Glutamatergic neuron (in vitro differentiated cells): ENCODE results near the gene PGAP2. TPM values are rescaled to one million over a fixed set of nuclear protein-coding genes. Genes with fewer than 3 reads are reported as not detected.
"Not testable (repeated sequence)": the region's sequence is repeated elsewhere in the genome, so short reads cannot be mapped to it uniquely, and the experiment has no call there.

ENCODE experiments used
- DNase-seq: peaks from one replicate; pipeline ENCODE4 v3.0.0; 2022
- H3K27ac Mint-ChIP-seq: one replicate; pipeline ENCODE4 v1.8.0; 2020; ENCODE audit warnings: mild to moderate bottlenecking, mixed read lengths, inconsistent platforms; ENCODE audit not compliant: unreplicated experiment
- H3K27me3 Mint-ChIP-seq: one replicate; pipeline ENCODE4 v1.8.0; 2020; ENCODE audit warnings: mild to moderate bottlenecking, moderate library complexity, mixed read lengths, inconsistent platforms; ENCODE audit not compliant: unreplicated experiment
- H3K36me3 Mint-ChIP-seq: one replicate; pipeline ENCODE4 v1.8.0; 2020; ENCODE audit warnings: mild to moderate bottlenecking, mixed read lengths, inconsistent platforms; ENCODE audit not compliant: unreplicated experiment
- H3K4me1 Mint-ChIP-seq: one replicate; pipeline ENCODE4 v1.8.0; 2020; ENCODE audit warnings: mild to moderate bottlenecking, low read depth, mixed read lengths, inconsistent platforms; ENCODE audit not compliant: unreplicated experiment
- H3K4me3 Mint-ChIP-seq: one replicate; pipeline ENCODE4 v1.8.0; 2020; ENCODE audit warnings: mild to moderate bottlenecking, mixed read lengths, inconsistent platforms; ENCODE audit not compliant: unreplicated experiment
- H3K9me3 Mint-ChIP-seq: one replicate; pipeline ENCODE4 v1.8.0; 2020; ENCODE audit warnings: mild to moderate bottlenecking, moderate library complexity, mixed read lengths, inconsistent platforms; ENCODE audit not compliant: unreplicated experiment
- total RNA-seq: library from RNA; stranded (reverse); fragmentation: NEBNext Ultra II Directional; extraction: Animal tissue kit (Norgen Biotek cat#: 25700); gene quantifications from one replicate; pipeline ENCODE4 v1.2.1, GENCODE V29; 2021; ENCODE audit not compliant: unreplicated experiment
- TF ChIP-seq, protein P1 (sequence below): fragments of 200-600 bp; sonication (generic); IDR thresholded peaks from one replicate; pipeline ENCODE4 v1.5.0; 2021; ENCODE audit not compliant: partially characterized antibody, unreplicated experiment

Gene PGAP2
- total RNA-seq, 1 donor from 2014 or later, result 20.0 TPM

DNA sequence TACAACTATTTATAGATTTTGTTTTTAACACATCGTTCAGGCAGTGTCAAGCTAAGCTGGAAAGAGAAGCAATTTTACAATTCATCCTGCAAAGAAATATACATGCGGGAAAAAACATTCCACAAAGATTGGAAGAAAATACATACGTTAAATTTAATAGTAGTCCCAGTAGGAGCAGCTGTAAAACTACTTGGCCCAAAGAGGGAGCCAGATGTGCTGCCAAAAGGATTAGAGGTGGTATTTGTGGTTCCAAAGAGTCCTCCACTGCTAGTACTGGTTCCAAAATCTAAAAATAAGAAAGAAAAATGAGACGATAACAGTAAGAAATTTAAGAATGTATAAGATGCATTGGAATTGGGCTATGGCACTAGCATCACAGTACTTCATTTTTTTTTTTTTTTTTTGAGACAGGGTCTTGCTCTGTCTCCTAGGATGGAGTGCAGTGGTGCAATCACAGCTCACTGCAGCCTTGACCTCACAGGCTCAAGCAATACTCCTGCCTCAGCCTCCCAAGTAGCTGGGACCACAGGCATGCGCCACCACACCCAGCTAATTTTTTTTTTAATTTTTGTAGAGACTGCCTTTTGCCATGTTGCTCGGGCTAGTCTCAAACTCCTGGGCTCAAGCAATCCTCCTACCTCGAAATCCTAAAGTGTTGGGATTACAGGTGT lies 32.5 kb upstream of the PGAP2 start:
- H3K4me1 Mint-ChIP-seq, result no peaks in the 10 kb centered on the region
- no peak for DNase-seq
- TF ChIP-seq, protein P1, sequence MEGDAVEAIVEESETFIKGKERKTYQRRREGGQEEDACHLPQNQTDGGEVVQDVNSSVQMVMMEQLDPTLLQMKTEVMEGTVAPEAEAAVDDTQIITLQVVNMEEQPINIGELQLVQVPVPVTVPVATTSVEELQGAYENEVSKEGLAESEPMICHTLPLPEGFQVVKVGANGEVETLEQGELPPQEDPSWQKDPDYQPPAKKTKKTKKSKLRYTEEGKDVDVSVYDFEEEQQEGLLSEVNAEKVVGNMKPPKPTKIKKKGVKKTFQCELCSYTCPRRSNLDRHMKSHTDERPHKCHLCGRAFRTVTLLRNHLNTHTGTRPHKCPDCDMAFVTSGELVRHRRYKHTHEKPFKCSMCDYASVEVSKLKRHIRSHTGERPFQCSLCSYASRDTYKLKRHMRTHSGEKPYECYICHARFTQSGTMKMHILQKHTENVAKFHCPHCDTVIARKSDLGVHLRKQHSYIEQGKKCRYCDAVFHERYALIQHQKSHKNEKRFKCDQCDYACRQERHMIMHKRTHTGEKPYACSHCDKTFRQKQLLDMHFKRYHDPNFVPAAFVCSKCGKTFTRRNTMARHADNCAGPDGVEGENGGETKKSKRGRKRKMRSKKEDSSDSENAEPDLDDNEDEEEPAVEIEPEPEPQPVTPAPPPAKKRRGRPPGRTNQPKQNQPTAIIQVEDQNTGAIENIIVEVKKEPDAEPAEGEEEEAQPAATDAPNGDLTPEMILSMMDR, result no peak
- H3K27ac Mint-ChIP-seq, result no peak overlapping the region
- no peaks in the 10 kb centered on the region for H3K27me3 Mint-ChIP-seq
- H3K36me3 Mint-ChIP-seq, result no peaks in the 10 kb centered on the region
- H3K4me3 Mint-ChIP-seq, result no peak overlapping the region
- H3K9me3 Mint-ChIP-seq, result no peaks in the 10 kb centered on the region

DNA sequence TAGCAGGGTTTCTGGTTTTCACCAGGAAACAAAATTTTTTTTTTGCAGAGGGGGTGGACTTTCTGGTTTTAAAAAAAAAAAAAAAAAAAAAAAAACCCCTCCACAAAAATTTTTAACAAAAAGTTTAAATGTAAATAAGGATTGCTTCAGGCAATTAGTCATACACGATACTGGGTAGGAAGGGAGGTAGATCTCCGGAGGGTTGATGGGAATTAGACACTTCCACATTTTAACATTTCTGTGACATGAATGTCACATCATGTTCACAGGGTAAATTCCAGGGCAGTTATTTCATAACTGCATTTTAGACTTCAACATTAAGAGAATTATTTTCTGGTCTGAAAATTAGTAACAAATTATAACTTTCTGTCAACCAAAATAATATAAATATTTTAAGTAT lies 26.9 kb upstream of the PGAP2 start:
- no peak overlapping the region for H3K4me3 Mint-ChIP-seq
- H3K4me1 Mint-ChIP-seq, result peaks cover 1% of the 10 kb centered on the region
- no peaks in the 10 kb centered on the region for H3K36me3 Mint-ChIP-seq

DNA sequence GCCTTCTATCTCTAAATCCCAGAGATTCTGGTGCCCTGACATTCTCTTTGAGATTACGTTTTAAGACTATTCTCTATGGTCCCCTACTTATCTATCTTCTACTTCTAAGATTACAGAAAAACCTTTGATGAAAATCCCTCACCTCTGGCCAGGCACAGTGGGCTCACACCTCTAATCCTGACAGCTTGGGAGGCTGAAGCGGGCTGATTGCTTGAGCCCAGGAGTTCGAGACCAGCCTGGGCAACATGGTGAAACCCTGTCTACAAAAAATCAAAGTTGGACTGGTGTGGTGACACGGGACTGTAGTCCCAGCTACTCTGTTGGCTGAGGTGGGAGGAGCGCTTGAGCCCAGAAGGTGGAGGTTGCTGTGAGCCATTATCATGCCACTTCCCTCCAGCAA lies 25.4 kb upstream of the PGAP2 start:
- Mint-ChIP-seq H3K4me1 (peaks cover 1% of the 10 kb centered on the region), H3K27me3 (no peaks in the 10 kb centered on the region), H3K27ac (no peak overlapping the region), H3K4me3 (no peak overlapping the region), H3K36me3 (no peaks in the 10 kb centered on the region), H3K9me3 (no peaks in the 10 kb centered on the region)
- TF ChIP-seq, protein P1, result no peak
- no peak for DNase-seq

More for the DNA sequence above, 26.9 kb upstream of the PGAP2 start:
- H3K27me3 Mint-ChIP-seq, result no peaks in the 10 kb centered on the region
- TF ChIP-seq, protein P1, result no peak
- no peak for DNase-seq
- H3K9me3 Mint-ChIP-seq, result no peaks in the 10 kb centered on the region
- no peak overlapping the region for H3K27ac Mint-ChIP-seq

DNA sequence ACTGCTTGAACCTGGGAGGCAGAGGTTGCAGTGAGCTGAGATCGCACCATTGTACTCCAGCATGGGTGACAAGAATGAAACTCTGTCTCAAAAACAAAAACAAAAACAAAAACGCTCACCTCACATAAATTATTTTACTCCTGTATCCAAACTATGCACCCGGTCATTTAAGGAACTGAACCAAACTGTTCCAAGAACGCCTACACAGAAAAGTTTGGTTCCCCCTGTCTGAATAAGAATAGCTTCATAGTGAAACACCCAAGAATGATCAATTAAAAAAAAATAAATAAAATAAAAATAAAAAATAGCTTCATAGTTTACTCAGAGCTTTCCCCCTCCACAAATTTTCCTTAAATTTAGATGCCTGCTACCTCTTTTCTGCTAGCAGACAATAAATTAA lies 24.7 kb upstream of the PGAP2 start:
- Mint-ChIP-seq H3K27ac (no peak overlapping the region), H3K9me3 (no peaks in the 10 kb centered on the region), H3K36me3 (no peaks in the 10 kb centered on the region), H3K27me3 (no peaks in the 10 kb centered on the region), H3K4me1 (peaks cover 1% of the 10 kb centered on the region), H3K4me3 (no peak overlapping the region)
- TF ChIP-seq, protein P1, result no peak
- DNase-seq, result no peak

DNA sequence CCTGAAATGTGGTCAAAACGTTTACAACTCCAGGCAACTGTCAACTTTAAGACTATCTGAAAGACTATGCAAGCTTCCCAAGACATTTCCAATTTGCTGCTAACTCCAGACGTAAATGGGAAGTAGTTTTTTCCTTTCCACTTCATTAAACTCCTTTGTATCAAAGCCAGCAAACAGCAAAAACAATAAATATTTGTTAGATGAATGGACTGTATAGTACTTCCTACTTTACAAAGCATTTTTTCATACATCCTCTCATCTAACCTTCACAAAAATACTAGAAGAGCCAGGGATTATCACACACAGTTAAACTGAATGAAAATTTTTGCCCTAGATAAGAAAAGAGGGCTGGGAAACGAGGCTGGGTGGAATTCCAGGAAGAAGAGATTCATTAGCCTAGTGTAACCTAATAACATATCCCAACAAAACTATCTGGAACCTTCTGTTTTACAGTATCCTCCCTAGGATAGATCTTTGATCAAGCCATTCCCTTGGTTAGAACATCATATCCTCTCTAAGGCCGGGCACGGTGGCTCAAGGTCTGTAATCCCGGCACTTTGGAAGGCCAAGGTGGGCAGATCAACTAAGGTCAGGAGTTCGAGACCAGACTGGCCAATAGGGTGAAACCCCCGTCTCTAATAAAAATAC lies 21.5 kb upstream of the PGAP2 start:
- no peak for DNase-seq
- Mint-ChIP-seq H3K4me1 (peaks cover 1% of the 10 kb centered on the region), H3K4me3 (no peak overlapping the region), H3K9me3 (no peaks in the 10 kb centered on the region), H3K27ac (no peak overlapping the region), H3K27me3 (no peaks in the 10 kb centered on the region), H3K36me3 (no peaks in the 10 kb centered on the region)
- TF ChIP-seq, protein P1, result no peak

DNA sequence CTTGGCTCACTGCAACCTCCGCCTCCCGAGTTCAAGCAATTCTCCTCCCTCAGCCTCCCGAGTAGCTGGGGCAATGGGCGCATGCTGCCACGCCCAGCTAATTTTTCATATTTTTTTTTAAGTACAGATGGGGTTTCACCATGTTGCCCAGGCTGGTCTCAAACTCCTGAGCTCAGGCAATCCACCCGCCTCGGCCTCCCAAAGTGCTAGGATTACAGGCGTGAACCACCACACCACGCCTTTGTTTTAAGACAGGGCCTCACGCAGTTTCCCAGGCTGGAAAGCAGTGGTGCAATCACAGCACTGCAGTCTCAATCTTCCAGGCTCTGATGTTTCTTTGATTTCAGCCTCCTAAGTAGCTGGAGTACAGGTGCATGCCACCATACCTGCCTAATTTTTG lies 14.0 kb upstream of the PGAP2 start:
- not testable (repeated sequence) for H3K27ac Mint-ChIP-seq, H3K9me3 Mint-ChIP-seq

More for the DNA sequence above, 14.0 kb upstream of the PGAP2 start:
- H3K36me3 Mint-ChIP-seq, H3K27me3 Mint-ChIP-seq, H3K4me3 Mint-ChIP-seq, DNase-seq: not testable (repeated sequence)
- peaks cover 14% of the 10 kb centered on the region for H3K4me1 Mint-ChIP-seq
